K562 (cell line): ENCODE results near the gene AMOTL1. TPM values are rescaled to one million over a fixed set of nuclear protein-coding genes. Genes with fewer than 3 reads are reported as not detected.

Experiments used
- ATAC-seq: fragments of 200-7000 bp; cut with Tn5 transposase; 3 replicates; pipeline ENCODE4 v1.9.1; 2020; ENCODE audit warnings: moderate library complexity
- BruUV-seq: library from RNA; stranded (reverse); fragments of 400-500 nt; replicated peaks from 2 replicates; lab custom pipeline; 2021; lab: Mats Ljungman, UMichigan
- CTCF ChIA-PET: fragments of 300-600 bp; formaldehyde crosslinking; extraction: SDS; loops from one replicate; lab custom pipeline; 2021; ENCODE audit warnings: low intra/inter-chr PET ratio; lab: Yijun Ruan, JAX
- POLR2A ChIA-PET: fragments of 300-600, 350-650 bp; sonication (Branson Sonifier 250); formaldehyde crosslinking; extraction: SDS; loops from one replicate; lab custom pipeline; 2021; ENCODE audit warnings: antibody characterized with exemption, inconsistent platforms; lab: Yijun Ruan, JAX
- DNase-seq, 4 experiments: peaks; one replicate each; pipeline versions ENCODE4 v3.0.0 to v3.0.0-alpha.2; 2011 to 2018; ENCODE audit warnings: low spot score in 3 of 4, mixed read lengths in 3 of 4; ENCODE audit errors: extremely low read depth in 1 of 4
- FAIRE-seq: peaks from 2 replicates; lab custom pipeline; 2011; peaks lifted over from hg19 to GRCh38; lab: Jason Lieb, UNC
- H2AFZ ChIP-seq: 2 replicates; pipeline ENCODE4 v1.6.0; 2011; ENCODE audit warnings: low read depth, low read length, control low read depth, inconsistent platforms
- H3K27ac ChIP-seq: fragments of 200-600 bp; 3 replicates; pipeline ENCODE4 v1.8.0; 2011; ENCODE audit warnings: low read depth, mild to moderate bottlenecking, control low read depth, inconsistent platforms, low read length, moderate library complexity, mixed read lengths; ENCODE audit errors: extremely low read depth
- H3K27me3 ChIP-seq, 2 experiments: fragments of 300-600 bp in 1 of 2; 2 replicates in 1 of 2; 3 replicates in 1 of 2; pipeline versions ENCODE4 v1.6.0 to v1.8.0; 2011; ENCODE audit warnings: inconsistent platforms in 2 of 2, low read length in 2 of 2, mild to moderate bottlenecking in 1 of 2, mixed read lengths in 1 of 2, moderate library complexity in 1 of 2; ENCODE audit not compliant: control insufficient read depth in 2 of 2, insufficient read depth in 2 of 2
- H3K36me3 ChIP-seq: fragments of 300-600 bp; 3 replicates; pipeline ENCODE4 v1.8.0; 2011; ENCODE audit warnings: mild to moderate bottlenecking, low read length, inconsistent platforms; ENCODE audit not compliant: control insufficient read depth, insufficient read depth
- H3K4me1 ChIP-seq, 2 experiments: fragments of 200-600 bp in 1 of 2; replicated peaks in 1 of 2; 2 replicates in 1 of 2; 3 replicates in 1 of 2; pipeline versions ENCODE4 v1.5.1 to v1.8.0; 2011; ENCODE audit warnings: inconsistent platforms in 2 of 2, low read length in 2 of 2, mild to moderate bottlenecking in 1 of 2, mixed read lengths in 1 of 2, moderate library complexity in 1 of 2; ENCODE audit not compliant: control insufficient read depth in 2 of 2, insufficient read depth in 2 of 2
- H3K4me2 ChIP-seq: 2 replicates; pipeline ENCODE4 v1.6.1; 2011; ENCODE audit warnings: low read length, control low read depth, inconsistent platforms, mixed read lengths; ENCODE audit not compliant: insufficient read depth
- H3K4me3 ChIP-seq: fragments of 200-600 bp; sonication (generic), shearing (Covaris generic); 2 replicates; pipeline ENCODE4 v1.5.1; 2016; ENCODE audit warnings: control low read depth, inconsistent platforms
- H3K79me2 ChIP-seq: fragments of 200-600 bp; 3 replicates; pipeline ENCODE4 v1.8.0; 2011; ENCODE audit warnings: low read length, inconsistent platforms; ENCODE audit not compliant: control insufficient read depth, insufficient read depth
- H3K9ac ChIP-seq, 2 experiments: 2 replicates each; pipeline versions ENCODE4 v1.6.0 to v1.6.1; 2011; ENCODE audit warnings: low read depth in 2 of 2, low read length in 2 of 2, control low read depth in 1 of 2, inconsistent platforms in 1 of 2, mild to moderate bottlenecking in 1 of 2, mixed read lengths in 1 of 2; ENCODE audit not compliant: insufficient read depth in 1 of 2
- H3K9me1 ChIP-seq: one replicate; pipeline ENCODE4 v1.6.0; 2011; ENCODE audit warnings: inconsistent platforms, mild to moderate bottlenecking, low read length, moderate library complexity; ENCODE audit not compliant: control insufficient read depth, insufficient read depth
- H3K9me3 ChIP-seq: replicated peaks from 2 replicates; pipeline ENCODE4 v1.5.1; 2011; ENCODE audit warnings: low read depth, low read length, inconsistent platforms; ENCODE audit not compliant: control insufficient read depth, insufficient read depth
- H4K20me1 ChIP-seq: replicated peaks from 2 replicates; pipeline ENCODE4 v1.6.1; 2011; ENCODE audit warnings: low read length, inconsistent platforms, mixed read lengths; ENCODE audit not compliant: control insufficient read depth, insufficient read depth
- FOXP1 ChIP-seq: sonication (generic); formaldehyde crosslinking; IDR thresholded peaks from 2 replicates; pipeline ENCODE4 v1.8.0; 2022; ENCODE audit warnings: mild to moderate bottlenecking, missing genetic modification reagents
- HDAC1 ChIP-seq, 2 experiments: fragments of 450-650 bp; IDR thresholded peaks; 2 replicates each; pipeline ENCODE4 v1.6.1; 2016 to 2017; ENCODE audit warnings: inconsistent platforms in 1 of 2, mild to moderate bottlenecking in 1 of 2, moderate library complexity in 1 of 2
- LCOR ChIP-seq: sonication (generic); formaldehyde crosslinking; IDR thresholded peaks from 2 replicates; pipeline ENCODE4 v1.8.0; 2022; ENCODE audit warnings: mild to moderate bottlenecking, missing genetic modification reagents
- PBX2 ChIP-seq, 2 experiments: IDR thresholded peaks in 1 of 2; conservative IDR thresholded peaks in 1 of 2; 2 replicates each; pipeline ENCODE4 v1.6.1; 2016; ENCODE audit warnings: low read depth in 2 of 2, mild to moderate bottlenecking in 1 of 2, missing compliant biosample characterization in 1 of 2, missing genetic modification characterization in 1 of 2, moderate library complexity in 1 of 2
- ZNF217 ChIP-seq: sonication (generic); formaldehyde crosslinking; IDR thresholded peaks from 2 replicates; pipeline ENCODE4 v1.8.0; 2022; ENCODE audit warnings: mild to moderate bottlenecking, missing genetic modification reagents
- WGBS: fragments of 100-300 bp; shearing (Covaris generic); methylation state at CpG from one replicate; pipeline ENCODE4 v1.1.6; 2016; ENCODE audit warnings: low coverage, mixed read lengths; ENCODE audit not compliant: insufficient coverage; ENCODE audit errors: missing lambda C conversion rate; 5-methylcytosine and 5-hydroxymethylcytosine counted together
- in situ Hi-C: fragments of 300-500 bp; cut with MboI; formaldehyde crosslinking; loops from 4 replicates; pipeline ENCODE4 v1.15.0; 2018; ENCODE audit warnings: inconsistent platforms, mixed read lengths
- intact Hi-C: fragments of 100-400 bp; cut with micrococcal nuclease; formaldehyde crosslinking; loops from 2 replicates; pipeline ENCODE4 v1.14.2; 2022
- polyA plus RNA-seq, 8 experiments: library from polyadenylated mRNA; depleted of rRNA in 4 of 8; stranded (reverse) in 5 of 8; unstranded in 3 of 8; fragments of >200 nt; fragmentation: Nextera tagmentation in 2 of 8; fragmentation: Illumina TruSeq in 1 of 8; extraction: Ambion mirVana in 2 of 8; extraction: Trizol in 1 of 8; gene quantifications; 2 replicates each; pipeline versions ENCODE4 v1.2.1 to v1.2.3, GENCODE V29; 2011 to 2014; ENCODE audit warnings: inconsistent platforms in 1 of 8, missing spikeins in 1 of 8
- total RNA-seq, 7 experiments: library from RNA; depleted of rRNA in 6 of 7; stranded (reverse); fragments of >200 nt in 6 of 7; fragmentation: Illumina TruSeq in 2 of 7; extraction: Trizol in 2 of 7; gene quantifications; 2 replicates each; pipeline versions ENCODE4 v1.2.1 to v1.2.3, GENCODE V29; 2011 to 2021; ENCODE audit warnings: low replicate concordance in 1 of 7
- TF ChIP-seq, protein P1 (sequence below), 2 experiments: fragments of 450-650 bp; formaldehyde crosslinking in 1 of 2; IDR thresholded peaks; 2 replicates each; pipeline versions ENCODE4 v1.4.0 to v1.6.1; 2014 to 2020; ENCODE audit warnings: mild to moderate bottlenecking in 2 of 2, borderline replicate concordance in 1 of 2, low read depth in 1 of 2

Gene AMOTL1
- total and polyA plus RNA-seq, 9 of the 15 experiments (the other 6 are each of a cell fraction or from before 2014, with no cell fraction given): 4.0 to 35.4 (median 14.0) TPM

- TF ChIP-seq, protein P1, sequence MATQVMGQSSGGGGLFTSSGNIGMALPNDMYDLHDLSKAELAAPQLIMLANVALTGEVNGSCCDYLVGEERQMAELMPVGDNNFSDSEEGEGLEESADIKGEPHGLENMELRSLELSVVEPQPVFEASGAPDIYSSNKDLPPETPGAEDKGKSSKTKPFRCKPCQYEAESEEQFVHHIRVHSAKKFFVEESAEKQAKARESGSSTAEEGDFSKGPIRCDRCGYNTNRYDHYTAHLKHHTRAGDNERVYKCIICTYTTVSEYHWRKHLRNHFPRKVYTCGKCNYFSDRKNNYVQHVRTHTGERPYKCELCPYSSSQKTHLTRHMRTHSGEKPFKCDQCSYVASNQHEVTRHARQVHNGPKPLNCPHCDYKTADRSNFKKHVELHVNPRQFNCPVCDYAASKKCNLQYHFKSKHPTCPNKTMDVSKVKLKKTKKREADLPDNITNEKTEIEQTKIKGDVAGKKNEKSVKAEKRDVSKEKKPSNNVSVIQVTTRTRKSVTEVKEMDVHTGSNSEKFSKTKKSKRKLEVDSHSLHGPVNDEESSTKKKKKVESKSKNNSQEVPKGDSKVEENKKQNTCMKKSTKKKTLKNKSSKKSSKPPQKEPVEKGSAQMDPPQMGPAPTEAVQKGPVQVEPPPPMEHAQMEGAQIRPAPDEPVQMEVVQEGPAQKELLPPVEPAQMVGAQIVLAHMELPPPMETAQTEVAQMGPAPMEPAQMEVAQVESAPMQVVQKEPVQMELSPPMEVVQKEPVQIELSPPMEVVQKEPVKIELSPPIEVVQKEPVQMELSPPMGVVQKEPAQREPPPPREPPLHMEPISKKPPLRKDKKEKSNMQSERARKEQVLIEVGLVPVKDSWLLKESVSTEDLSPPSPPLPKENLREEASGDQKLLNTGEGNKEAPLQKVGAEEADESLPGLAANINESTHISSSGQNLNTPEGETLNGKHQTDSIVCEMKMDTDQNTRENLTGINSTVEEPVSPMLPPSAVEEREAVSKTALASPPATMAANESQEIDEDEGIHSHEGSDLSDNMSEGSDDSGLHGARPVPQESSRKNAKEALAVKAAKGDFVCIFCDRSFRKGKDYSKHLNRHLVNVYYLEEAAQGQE (IDR thresholded peaks at IDR 0.05; ENCODE audit: borderline replicate concordance): peak; percentile 58; the same call in 1 of the 2 replicates
- TF ChIP-seq, protein P1 (CRISPR knock-in tag; IDR thresholded peaks at IDR 0.05; ENCODE audit: low read depth): no peak
These were observed 5.9 kb upstream of the AMOTL1 start (continued) for GRCh38 chr11:94762208-94762607.

DNA sequence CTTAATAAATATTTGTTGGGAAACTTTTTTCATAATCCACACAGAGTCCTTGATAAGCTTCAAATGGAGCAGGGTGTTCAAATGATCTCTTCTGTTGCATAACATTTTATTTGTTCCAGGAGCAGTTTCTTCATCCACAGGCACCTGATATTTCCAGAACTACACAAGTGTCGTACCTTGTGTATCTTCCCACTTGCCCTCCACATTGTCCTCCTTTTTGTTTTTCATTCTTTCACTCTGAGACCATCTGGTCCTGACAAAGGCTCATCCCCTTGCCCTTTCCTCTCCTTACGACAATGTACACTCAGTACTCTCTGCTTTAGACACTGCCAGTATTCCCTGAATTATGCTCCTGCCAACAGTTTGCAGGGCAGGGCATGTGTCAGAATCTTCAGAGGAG is 5.2 kb upstream of the AMOTL1 start:
- intact Hi-C loops: loop anchor here (1.0 to 10.0 kb wide), 3 partner anchors 140 to 238 kb away; no protein-coding TSS in a partner anchor
- POLR2A ChIA-PET: no interaction called here
- WGBS: 59% methylated on average over 2 of the region's 2 CpGs

More for the DNA sequence above, 5.2 kb upstream of the AMOTL1 start:
- H3K4me3 ChIP-seq: no peak overlapping the region
- H3K9ac ChIP-seq: no peak overlapping the region
- no peaks in the 10 kb centered on the region for H3K36me3 ChIP-seq
- no peaks in the 10 kb centered on the region for H3K9me1 ChIP-seq
- no peak for DNase-seq
- H3K79me2 ChIP-seq: no peaks in the 10 kb centered on the region
- no peaks in the 10 kb centered on the region for H3K9me3 ChIP-seq
- no peak for FAIRE-seq
- CTCF ChIA-PET: no interaction called here
- BruUV-seq: no TSS peak
- H3K27ac ChIP-seq: no peak overlapping the region
- in situ Hi-C loops: no loop called here
- no peak for ATAC-seq
- no peak overlapping the region for H3K4me2 ChIP-seq
- no peak overlapping the region for H2AFZ ChIP-seq
- TF ChIP-seq FOXP1 (CRISPR knock-in tag) (no peak), LCOR (CRISPR knock-in tag) (no peak), PBX2 (CRISPR knock-in tag; IDR thresholded peaks at IDR 0.05; ENCODE audit: low read depth) (no peak), PBX2 (tag; conservative IDR thresholded peaks at IDR 0.05; ENCODE audit: low read depth) (no peak), HDAC1 (IDR thresholded peaks at IDR 0.05) (no peak), ZNF217 (CRISPR knock-in tag) (no peak)
- TF ChIP-seq, all 486 proteins: peak for 0
- H3K27me3 ChIP-seq: no peaks in the 10 kb centered on the region
- H3K4me1 ChIP-seq: peaks cover 1 to 17% of the 10 kb centered on the region in 2 experiments
- no peaks in the 10 kb centered on the region for H4K20me1 ChIP-seq
